Activated CD8-positive, alpha-beta memory T cell treated with anti-CD3 and anti-CD28 coated beads for 24 hours (primary cell): ENCODE data around the gene SMU1.
A peak's percentile ranks its signal among the peaks of the same experiment; 100 is the strongest.
"Not testable (repeated sequence)": the region's sequence is repeated elsewhere in the genome, so short reads cannot be mapped to it uniquely, and the experiment has no call there.

Source experiments
- DNase-seq: peaks from one replicate; pipeline ENCODE4 v3.0.0-alpha.2; 2020

SMU1 gene

DNA sequence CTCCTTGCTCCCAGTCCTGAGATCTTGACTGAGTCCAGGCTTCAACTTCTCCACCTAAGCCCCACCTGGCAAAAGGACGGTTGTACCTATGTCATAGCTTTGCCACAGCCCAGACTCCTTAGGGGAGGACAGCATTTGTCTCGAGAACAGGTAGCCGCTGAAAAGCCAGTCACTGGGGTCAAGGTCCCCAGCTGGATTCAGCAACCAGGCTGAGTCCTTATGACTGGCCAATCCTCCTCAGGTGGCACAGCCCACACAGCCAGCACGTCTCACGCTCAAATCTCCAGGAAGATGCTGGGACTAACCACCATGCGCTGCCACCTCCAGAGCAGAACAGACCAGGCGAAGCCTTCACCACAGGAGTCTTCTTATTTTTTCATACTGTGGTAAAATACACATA lies 27.9 kb upstream of the SMU1 start:
- no peak for DNase-seq

GRCh38 chr9:33103501-33104281 lies 27.2 kb upstream of the SMU1 start:
- DNase-seq: no peak

GRCh38 chr9:33102551-33103210 lies 26.2 kb upstream of the SMU1 start:
- no peak for DNase-seq

DNA sequence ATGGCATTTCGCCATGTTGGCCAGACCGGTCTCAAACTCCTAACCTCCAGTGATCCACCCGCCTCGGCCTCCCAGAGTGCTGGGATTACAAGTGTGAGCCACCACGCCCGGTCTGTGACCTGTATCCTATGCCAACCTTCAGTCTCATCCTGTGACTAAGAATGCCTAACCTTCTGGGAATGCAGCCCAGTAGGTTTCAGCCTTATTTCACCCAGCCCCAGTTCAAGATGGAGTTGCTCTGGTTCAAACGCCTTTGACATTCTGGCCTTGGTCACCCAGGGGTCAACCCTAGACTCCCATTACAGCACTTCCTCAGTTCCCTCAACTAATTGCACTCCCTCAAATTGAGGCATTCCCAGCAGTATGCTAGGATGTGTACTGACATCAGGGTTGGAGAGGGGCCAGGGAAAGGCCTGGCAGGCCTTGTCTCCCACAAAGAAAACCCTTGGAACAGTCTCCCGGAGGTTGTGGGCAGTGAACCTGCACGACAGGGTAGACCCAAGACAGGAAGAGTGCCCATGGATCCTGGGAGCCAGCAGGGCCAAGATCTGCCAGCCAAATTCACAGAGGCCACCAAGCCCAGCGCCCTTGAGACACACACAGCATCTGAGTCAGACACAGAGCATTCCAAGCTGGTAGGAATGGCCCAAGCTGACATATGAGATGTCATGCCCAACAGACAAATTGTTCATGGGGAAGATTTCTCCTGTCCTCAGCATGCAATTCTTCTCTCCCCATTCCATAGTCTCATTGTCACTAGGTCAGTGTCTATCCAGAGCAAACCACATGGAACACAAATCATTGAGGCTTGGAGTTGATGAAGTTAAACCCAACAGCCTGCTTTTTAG lies 24.9 kb upstream of the SMU1 start:
- no peak for DNase-seq

DNA sequence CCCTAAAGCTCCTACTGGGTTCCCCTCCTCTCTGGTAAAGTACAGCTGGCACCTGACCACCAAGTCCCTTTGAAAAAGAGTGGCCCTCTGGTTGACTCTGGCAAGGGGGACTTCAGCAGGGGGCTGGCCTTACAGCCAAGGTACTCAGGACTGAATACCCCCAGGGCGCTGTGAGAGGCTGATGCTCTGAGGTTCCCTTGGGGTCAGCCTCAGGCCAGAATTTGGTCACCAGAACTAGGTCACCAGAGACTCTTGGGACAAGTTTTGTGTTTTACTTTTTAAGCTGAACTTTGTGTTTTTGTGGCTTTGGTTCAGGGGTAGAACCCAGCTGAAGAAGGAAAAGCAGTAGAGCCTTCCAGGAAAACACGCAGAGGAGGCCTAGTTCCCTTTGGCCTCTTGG lies 23.3 kb upstream of the SMU1 start:
- DNase-seq: no peak

DNA sequence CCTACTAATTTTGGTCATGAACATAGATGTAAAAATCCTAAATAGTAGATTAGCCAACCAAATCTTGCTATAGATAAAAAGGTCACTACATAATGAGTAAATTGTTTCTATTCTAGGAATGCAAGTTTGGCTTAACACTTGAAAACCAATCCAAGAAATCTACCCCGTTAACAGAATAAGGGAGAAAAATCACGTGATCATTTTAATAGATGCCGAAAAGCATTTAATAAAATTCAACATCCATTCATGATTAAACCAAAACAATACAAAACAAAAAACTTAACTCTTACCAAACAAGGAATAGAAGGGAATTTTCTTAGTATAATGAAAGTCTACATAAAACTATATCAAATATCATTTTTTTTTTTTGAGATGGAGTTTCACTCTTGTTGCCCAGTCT lies 20.7 kb upstream of the SMU1 start:
- DNase-seq: no peak

DNA sequence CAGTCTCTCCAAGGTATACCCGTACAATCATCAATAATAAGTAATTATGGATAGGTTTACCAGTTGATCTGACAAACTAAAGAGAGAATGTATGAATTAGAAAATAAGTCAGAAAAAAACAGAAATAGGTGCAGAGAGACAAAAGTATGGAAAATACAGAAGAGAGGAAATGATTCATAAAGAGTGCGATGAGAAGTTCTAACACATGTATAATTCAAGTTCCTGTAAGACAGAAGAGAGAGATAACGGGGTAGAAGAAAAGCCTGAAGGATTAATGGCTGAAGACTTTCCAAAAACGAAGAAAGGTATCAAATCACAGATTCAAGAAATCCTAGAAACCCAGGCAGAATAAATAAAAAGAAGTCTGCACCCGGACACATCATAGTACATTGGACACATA lies 16.2 kb upstream of the SMU1 start:
- DNase-seq: no peak

DNA sequence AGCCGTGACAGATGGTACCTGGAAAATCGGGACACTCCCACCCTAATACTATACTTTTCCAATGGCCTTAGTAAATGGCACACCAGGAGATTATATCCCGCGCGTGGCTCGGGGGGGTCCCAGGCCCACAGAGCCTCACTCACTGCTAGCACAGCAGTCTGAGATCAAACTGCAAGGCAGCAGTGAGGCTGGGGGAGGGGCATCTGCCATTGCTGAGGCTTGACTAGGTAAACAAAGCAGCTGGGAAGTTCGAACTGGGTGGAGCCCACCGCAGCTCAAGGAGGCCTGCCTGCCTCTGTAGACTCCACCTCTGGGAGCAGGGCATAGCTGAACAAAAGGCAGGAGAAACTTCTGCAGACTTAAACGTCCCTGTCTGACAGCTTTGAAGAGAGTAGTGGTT lies 9.2 kb upstream of the SMU1 start:
- DNase-seq: not testable (repeated sequence)

DNA sequence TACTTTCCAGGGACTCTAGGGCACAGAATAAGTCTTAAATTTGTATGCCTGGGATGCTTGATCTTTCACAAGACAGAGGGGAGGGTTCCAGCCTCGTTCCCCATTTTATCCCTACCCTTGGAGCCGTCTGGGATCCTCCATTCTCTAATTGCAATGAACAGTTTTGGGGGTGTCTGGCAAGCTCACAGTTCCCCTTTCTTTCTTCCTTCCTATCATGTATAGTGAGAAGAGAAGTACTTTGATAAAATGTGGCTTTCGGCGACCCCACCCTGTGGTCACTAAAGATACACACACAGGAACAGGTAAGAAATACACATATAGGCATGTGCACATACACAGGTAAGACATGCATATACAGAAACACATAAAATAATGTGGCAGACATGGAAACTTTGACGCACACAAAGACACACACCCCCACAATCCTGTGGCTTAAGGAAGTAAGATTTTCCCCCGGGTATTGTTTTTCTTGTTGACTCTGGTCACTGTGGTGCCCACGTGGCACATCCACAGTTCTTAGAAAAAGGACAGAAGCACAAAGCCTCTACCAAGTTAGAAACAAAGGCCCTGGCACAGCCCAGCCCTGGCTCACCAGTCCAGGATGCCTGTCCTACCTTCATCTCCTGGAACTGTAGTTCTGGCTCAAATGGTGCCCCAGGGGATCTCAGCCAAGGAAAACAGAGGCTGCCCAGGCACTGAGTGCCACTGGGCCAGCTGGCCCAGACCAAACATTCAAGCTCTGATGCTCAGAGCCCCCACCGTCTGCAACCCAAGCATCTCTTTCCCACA lies 6.3 kb upstream of the SMU1 start:
- DNase-seq: no peak

DNA sequence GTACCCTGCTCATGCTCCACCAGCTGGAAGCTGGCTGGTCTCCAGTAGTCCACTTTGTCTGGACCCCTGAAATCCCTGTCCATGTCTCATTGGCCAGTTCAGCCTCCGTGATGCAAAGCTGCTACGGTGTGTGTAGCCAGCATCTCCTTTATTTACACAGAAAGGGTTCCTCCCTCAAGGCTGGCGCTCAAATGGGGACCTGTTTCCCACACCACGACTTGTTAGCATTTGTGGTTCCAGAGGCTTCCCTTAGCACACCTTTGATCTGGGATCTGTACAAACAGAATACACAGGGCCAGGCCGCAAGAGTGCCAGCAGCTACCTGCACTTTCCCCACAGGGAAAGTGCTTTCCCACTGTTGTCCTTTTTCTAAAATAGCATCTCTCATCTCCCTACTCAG lies 5.7 kb upstream of the SMU1 start:
- no peak for DNase-seq

DNA sequence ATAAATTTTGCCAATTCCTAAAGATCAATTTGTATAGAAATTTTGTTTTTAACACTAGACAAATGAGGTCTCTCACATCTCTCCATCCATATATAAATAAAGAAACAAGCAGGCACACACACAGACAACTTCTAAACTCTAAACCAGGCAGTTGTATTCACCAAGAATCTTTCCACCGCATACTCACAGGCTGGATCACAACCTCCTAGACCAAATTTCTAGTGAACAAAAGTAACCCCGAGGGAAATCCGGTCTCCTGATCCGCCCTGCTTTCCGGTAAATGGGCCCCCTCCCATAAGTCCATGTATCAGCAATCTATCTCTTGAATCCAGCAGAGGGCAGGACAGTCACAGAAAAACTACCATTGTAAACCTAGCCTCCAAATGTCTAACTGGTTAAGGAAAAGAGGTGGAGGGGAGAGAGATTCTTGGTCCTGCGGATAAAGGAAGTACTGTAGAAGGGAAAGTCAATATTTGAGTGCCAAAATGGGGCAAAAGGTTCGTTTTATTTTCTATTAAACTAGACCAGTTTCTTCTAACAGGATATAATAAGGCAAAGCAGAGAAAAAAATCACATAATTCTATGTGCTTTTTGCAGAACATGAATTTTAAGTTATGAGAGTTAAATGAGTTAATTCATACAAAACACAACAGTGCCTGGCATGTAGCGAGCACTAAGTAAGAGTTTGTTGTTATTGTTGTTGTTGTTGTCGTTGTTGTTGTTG lies 4.8 kb upstream of the SMU1 start:
- peak; percentile 72 for DNase-seq

DNA sequence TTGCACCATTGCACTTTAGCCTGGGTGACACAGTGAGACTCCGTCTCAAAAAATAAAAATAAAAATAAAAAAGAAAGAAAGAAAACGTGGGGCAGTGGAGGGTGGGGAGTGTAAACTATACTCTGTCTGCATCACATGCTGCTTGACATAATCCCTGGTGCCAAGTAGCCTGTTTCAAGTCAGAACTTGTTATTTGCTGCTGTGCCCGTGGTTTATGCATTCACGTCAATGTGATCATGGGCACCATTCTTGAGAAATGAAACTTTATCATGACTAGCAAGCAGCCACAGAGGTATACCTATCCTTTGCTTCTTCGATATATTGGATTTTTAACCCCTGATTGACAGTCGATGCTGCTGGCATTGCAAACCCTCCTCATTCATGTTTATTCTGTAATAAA lies 4.1 kb upstream of the SMU1 start:
- DNase-seq: no peak

DNA sequence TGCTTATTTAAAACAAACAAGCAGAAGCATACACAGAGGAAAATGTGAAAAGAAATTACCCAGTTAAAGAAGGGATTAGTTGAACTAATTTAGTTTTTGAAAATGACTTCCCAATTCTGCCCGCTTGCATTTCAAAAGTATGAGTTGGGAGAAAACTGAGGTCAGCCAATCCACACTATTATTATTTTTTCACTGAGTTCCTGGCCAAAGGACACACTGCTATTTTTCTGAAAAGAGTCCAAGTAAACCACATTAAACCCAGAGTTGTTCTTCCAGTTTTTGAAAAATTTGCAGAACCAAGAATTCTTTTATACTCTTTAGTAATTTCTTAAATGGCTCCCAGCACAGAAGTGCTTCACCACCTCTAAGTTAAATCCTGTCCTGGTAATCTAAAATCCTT lies 7.5 kb downstream of the SMU1 start:
- DNase-seq: no peak

DNA sequence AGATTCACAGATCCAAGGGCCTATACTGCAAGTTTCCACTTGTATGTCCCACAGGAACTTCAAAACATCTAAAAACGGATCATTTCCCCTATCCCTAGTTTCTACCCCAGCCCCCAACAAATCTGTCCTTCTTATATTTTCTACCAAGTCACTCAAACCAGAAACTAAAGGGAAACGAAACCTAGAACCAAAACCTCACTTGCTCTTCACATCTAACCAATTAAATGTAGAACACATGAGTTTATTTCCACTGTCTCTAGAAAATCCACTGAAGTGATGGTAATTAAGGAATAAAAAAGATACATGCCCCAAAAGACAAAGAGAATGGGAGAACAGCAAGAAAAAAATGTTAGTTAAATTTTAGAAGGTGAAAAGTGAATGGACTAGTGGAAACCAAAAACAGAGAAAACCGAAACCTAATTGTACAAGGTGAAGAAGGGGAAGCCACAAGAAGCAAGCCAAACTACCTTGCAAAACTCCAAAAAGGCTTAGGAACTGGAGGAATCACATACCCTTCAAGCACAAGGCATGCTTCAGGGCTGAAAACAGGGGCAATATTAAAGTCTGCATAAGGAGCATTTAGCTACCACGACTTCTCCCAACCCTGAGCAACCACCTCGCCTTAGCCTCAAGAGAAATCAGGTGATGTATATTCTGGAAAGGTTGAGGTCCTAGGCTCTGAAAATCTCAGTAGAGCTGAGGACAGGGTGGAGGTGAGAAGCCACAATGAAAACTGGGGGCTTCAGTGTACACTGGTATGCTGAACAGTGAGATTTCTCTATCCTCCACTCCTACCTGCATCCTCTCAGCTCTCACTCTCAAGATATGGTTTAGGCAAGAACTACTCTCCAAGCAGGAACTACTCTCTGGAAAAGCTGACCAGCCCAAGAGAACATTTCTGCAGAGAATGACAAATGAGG lies 11.1 kb downstream of the SMU1 start:
- DNase-seq: no peak

DNA sequence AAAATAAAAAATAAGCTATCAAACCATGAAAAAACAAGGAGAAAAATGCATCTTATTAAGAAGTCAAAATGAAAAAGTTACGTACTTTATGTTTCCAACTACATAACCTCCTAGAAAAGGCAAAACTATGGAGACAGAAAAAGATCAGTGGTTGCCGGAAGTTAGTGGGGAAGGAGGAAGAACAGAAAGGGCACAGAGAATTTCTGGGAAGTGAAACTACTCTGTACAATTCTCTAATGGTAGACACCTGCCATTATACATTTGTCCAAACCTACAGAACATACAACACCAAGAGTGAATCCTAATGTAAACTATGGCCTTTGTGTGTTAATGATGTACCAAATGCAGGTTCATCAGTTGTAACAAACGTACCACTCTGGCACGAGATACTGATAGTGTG lies 25.3 kb downstream of the SMU1 start:
- no peak for DNase-seq

DNA sequence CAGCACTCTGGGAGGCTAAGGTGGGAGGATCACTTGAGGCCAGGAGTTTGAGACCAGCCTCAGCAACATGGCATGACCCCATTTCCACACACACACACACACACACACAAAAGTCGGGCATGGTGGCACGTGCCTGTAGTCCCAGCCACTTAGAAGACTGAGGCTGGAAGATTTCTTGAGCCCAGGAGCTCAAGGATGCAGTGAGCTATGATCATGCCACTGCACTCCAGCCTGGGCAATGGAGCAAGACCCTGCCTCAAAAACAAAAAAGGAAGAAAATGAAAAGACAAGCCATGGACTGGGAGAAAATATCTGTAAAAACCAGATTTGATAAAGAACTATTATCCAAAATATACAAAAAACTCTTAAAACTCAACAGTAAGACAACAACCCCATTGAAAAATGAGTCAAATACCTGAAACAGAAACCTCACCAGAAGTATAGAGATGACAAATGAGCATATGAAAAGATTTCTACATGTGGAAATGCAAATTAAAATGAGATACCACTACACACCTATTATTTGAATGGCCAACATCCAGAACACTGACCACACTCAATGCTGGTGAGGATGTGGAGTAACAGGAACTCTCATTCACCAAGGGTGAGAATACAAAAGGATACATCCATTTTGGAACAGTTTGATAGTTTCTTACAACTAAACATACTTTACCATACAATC lies 26.7 kb downstream of the SMU1 start:
- DNase-seq: no peak

DNA sequence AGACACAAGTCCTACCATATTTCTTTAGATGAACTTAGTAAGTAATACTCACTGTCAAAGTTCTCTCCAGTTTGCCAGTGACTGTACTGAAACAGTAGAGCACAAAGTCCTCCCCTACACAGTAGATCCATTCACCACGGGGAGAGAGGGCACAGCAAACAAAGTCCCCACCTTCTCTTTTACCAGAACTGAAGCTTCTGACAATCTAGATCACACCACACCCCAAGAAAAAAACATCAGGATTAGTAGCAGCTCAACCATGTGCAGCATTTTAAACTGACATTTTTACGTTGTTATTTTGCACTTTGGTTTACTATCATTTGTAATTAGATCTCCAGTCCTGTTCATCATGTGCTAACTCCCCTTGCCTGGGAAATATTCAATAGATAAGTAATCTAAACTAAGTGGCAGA lies 28.4 kb downstream of the SMU1 start:
- no peak for DNase-seq

DNA sequence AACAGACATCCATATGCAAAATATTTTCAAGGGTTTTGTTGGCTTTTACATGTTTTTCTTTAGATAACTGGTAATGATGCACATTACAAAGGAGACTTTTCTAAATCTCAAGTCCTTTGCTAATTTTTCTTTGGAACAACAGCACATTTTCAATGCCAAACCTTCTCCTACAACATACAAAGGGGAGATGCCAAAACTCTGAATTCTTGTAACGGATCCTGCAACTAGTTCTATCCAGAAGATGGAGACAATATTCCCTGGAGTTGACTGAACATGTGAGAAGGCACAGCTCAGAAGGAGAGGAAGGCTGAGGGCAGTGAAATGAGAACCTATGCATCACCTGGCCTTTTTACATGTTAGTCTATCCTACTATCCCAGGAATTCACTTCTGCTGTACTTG lies 30.4 kb downstream of the SMU1 start:
- no peak for DNase-seq

DNA sequence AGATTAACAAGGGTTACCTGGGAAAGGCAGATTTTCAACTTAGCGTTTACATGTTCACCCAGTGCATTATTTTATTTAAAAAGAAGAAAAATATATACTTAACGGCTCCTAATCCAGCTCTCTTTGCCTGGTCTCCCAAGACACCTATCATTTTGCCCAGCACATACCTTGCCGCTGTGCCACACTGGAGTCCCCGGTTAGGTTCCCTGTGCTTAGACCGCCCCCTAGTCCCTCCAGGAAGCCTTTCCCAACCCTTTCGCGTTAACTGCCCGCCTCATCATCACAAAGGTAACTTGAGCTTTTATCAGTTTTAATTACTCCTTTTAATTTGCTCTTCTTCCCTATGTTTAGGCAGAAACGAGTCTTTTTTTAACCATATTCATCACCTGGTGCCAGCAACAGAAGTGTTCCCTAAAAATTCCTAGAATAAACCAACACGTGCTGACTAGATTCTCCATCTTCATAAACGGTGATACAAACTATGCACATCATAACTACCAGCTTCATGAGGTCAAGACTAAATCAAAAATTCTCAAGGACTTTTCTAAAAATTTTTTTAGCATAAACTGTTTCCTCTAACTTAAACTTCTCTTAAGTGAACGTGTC lies 31.7 kb downstream of the SMU1 start:
- DNase-seq: no peak

DNA sequence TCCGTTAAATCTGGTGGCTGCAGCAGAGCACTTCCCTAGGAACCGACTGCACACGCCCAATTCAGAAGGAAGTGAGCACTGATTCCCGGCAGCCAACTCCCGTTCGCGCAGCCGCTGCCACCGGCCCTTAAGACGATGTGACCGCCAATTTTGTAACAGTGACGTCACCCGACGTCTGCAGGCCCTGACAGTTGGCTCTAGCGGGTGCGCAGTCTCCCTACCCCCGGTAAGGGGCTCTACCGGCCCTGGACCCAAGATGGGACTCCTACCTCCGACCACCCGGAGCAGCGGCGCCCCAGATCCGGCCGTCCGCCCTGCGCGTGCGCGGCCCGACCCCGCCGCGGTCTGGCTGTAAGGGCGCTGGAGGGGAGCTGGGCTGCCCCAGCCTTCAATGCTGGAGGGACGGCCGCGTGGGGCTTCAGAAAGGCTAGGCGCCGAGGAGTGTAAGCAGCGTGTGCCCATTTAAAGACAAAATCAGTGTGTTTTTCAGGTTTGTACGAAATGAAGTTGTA lies 32.3 kb downstream of the SMU1 start:
- peak; percentile 81 for DNase-seq
